Measurements from ENCODE around the gene BMPR1A.
"Not testable (repeated sequence)": the region's sequence is repeated elsewhere in the genome, so short reads cannot be mapped to it uniquely, and the experiment has no call there.

The BMPR1A gene

GRCh38 chr10:86733260-86733671 lies 23.2 kb upstream of the BMPR1A start:
- ChIA-PET POLR2A (ENCODE audit: low non-redundant PET) (no interaction called here), CTCF (no interaction called here)
- no peak overlapping the region for H3K27ac ChIP-seq
- no peak for DNase-seq (ENCODE audit: low spot score)
- no peak for TF ChIP-seq CTCF (conservative IDR thresholded peaks at IDR 0.05; ENCODE audit: low read depth)

GRCh38 chr10:86734207-86734988 lies 22.0 kb upstream of the BMPR1A start:
- no peak for DNase-seq (ENCODE audit: low spot score)
- ChIA-PET CTCF (interaction anchor here (0.7 kb wide), 1 partner anchor 16 kb away, joined by 3 read pairs; no protein-coding TSS in a partner anchor), POLR2A (ENCODE audit: low non-redundant PET) (interaction anchor here (1.1 kb wide), 1 partner anchor 26 kb away, joined by 3 read pairs; no protein-coding TSS in a partner anchor)
- TF ChIP-seq CTCF (conservative IDR thresholded peaks at IDR 0.05; ENCODE audit: low read depth): no peak
- no peak overlapping the region for H3K27ac ChIP-seq

GRCh38 chr10:86735278-86735677 lies 21.1 kb upstream of the BMPR1A start:
- not testable (repeated sequence) for H3K27ac ChIP-seq; DNase-seq (ENCODE audit: low spot score)
- ChIA-PET CTCF (interaction anchor here (0.8 kb wide), 1 partner anchor 140 kb away, joined by 3 read pairs; no protein-coding TSS in a partner anchor), POLR2A (ENCODE audit: low non-redundant PET) (interaction anchor here (1.1 kb wide), 1 partner anchor 27 kb away, joined by 3 read pairs; no protein-coding TSS in a partner anchor)

GRCh38 chr10:86742230-86742629 lies 14.2 kb upstream of the BMPR1A start:
- DNase-seq (ENCODE audit: low spot score): no peak
- POLR2A ChIA-PET (ENCODE audit: low non-redundant PET): interaction anchor here (0.6 kb wide), 1 partner anchor 10 kb away, joined by 3 read pairs; no protein-coding TSS in a partner anchor
- CTCF ChIA-PET: interaction anchor here (0.7 kb wide), 1 partner anchor 228 kb away, joined by 3 read pairs; no protein-coding TSS in a partner anchor
- no peak for TF ChIP-seq CTCF (conservative IDR thresholded peaks at IDR 0.05; ENCODE audit: low read depth)
- no peak overlapping the region for H3K27ac ChIP-seq

- TF ChIP-seq CTCF (conservative IDR thresholded peaks at IDR 0.05; ENCODE audit: low read depth): no peak
- no peak for DNase-seq (ENCODE audit: low spot score)
- H3K27ac ChIP-seq: no peak overlapping the region
- CTCF ChIA-PET: interaction anchor here (0.7 kb wide), 1 partner anchor 149 kb away, joined by 7 read pairs; no protein-coding TSS in a partner anchor
- POLR2A ChIA-PET (ENCODE audit: low non-redundant PET): no interaction called here
Observed at GRCh38 chr10:86744067-86744725, 12.2 kb upstream of the BMPR1A start.

- POLR2A ChIA-PET (ENCODE audit: low non-redundant PET): no interaction called here
- DNase-seq (ENCODE audit: low spot score): no peak
- CTCF ChIA-PET: no interaction called here
- no peak overlapping the region for H3K27ac ChIP-seq
- no peak for TF ChIP-seq CTCF (conservative IDR thresholded peaks at IDR 0.05; ENCODE audit: low read depth)
Observed at GRCh38 chr10:86747796-86748581, 8.4 kb upstream of the BMPR1A start.

All from RWPE1 (cell line).